ENCODE data around the gene FLT3. TPM values are rescaled to one million over a fixed set of nuclear protein-coding genes. Genes with fewer than 3 reads are reported as not detected.
A peak's percentile ranks its signal among the peaks of the same experiment; 100 is the strongest.

FLT3 gene
- total RNA-seq, 1 donor from 2014 or later: 0.07 TPM

GRCh38 chr13:28052945-28053344 is 47.4 kb downstream of the FLT3 start:
- H3K27me3 Mint-ChIP-seq: no peaks in the 10 kb centered on the region
- H3K9me3 Mint-ChIP-seq: no peaks in the 10 kb centered on the region
- peaks cover 48% of the 10 kb centered on the region for H3K4me1 Mint-ChIP-seq
- ATAC-seq (ENCODE audit: low read depth): no peak
- ChIA-PET CTCF (no interaction called here), POLR2A (no interaction called here)
- no peak overlapping the region for H3K4me3 Mint-ChIP-seq
- intact Hi-C loops (cut with micrococcal nuclease): no loop called here
- no peak for DNase-seq
- no peak overlapping the region for H3K27ac Mint-ChIP-seq
- no peaks in the 10 kb centered on the region for H3K36me3 Mint-ChIP-seq (ENCODE audit: low read depth)
- TF ChIP-seq CTCF (IDR thresholded peaks at IDR 0.05): no peak

- peak overlapping the region; percentile 72 for H3K4me3 Mint-ChIP-seq
- no peak for TF ChIP-seq CTCF (IDR thresholded peaks at IDR 0.05)
- CTCF ChIA-PET: interaction anchor here (1.1 kb wide), 1 partner anchor 220 kb away, joined by 3 read pairs; no protein-coding TSS in a partner anchor
- intact Hi-C loops (cut with micrococcal nuclease): loop anchor here (1.0 to 10.0 kb wide), 9 partner anchors 7 to 665 kb away; partner anchors contain the start of genes LNX2, POLR1D, POMP and SLC46A3
- H3K27me3 Mint-ChIP-seq: no peaks in the 10 kb centered on the region
- no peaks in the 10 kb centered on the region for H3K36me3 Mint-ChIP-seq (ENCODE audit: low read depth)
- H3K27ac Mint-ChIP-seq: peak overlapping the region; percentile 93
- POLR2A ChIA-PET: interaction anchor here (0.6 to 2.7 kb wide), 3 partner anchors 36 to 799 kb away, joined by 4 to 22 read pairs (median 7); partner anchors contain the start of genes PAN3 and RPL21
- ATAC-seq (ENCODE audit: low read depth): no peak
- peaks cover 47% of the 10 kb centered on the region for H3K4me1 Mint-ChIP-seq
- no peaks in the 10 kb centered on the region for H3K9me3 Mint-ChIP-seq
- DNase-seq: no peak
Observed at GRCh38 chr13:28049880-28050875, 50.2 kb downstream of the FLT3 start.

GRCh38 chr13:28049215-28049614 is 51.2 kb downstream of the FLT3 start:
- ChIA-PET POLR2A (interaction anchor here (0.5 to 2.7 kb wide), 3 partner anchors 90 to 798 kb away, joined by 4 to 22 read pairs (median 11); partner anchors contain the start of genes PAN3 and RPL21), CTCF (interaction anchor here (1.1 kb wide), 1 partner anchor 219 kb away, joined by 3 read pairs; no protein-coding TSS in a partner anchor)
- H3K36me3 Mint-ChIP-seq (ENCODE audit: low read depth): no peaks in the 10 kb centered on the region
- peak; percentile 16 for ATAC-seq (ENCODE audit: low read depth)
- TF ChIP-seq CTCF (IDR thresholded peaks at IDR 0.05): no peak
- H3K4me1 Mint-ChIP-seq: peaks cover 56% of the 10 kb centered on the region
- H3K27me3 Mint-ChIP-seq: no peaks in the 10 kb centered on the region
- peak overlapping the region; percentile 93 for H3K27ac Mint-ChIP-seq
- H3K9me3 Mint-ChIP-seq: no peaks in the 10 kb centered on the region
- H3K4me3 Mint-ChIP-seq: peak overlapping the region; percentile 72
- intact Hi-C loops (cut with micrococcal nuclease): loop anchor here (1.0 to 10.0 kb wide), 9 partner anchors 8 to 666 kb away; partner anchors contain the start of genes LNX2, POLR1D, POMP and SLC46A3
- DNase-seq: no peak

- intact Hi-C loops (cut with micrococcal nuclease): loop anchor here (1.0 to 10.0 kb wide), 9 partner anchors 9 to 666 kb away; partner anchors contain the start of genes LNX2, POLR1D, POMP and SLC46A3
- peak overlapping the region; percentile 72 for H3K4me3 Mint-ChIP-seq
- POLR2A ChIA-PET: interaction anchor here (0.5 to 2.7 kb wide), 3 partner anchors 9 to 589 kb away, joined by 4 to 22 read pairs (median 11); partner anchors contain the start of gene PAN3
- H3K27me3 Mint-ChIP-seq: no peaks in the 10 kb centered on the region
- no peak for TF ChIP-seq CTCF (IDR thresholded peaks at IDR 0.05)
- ATAC-seq (ENCODE audit: low read depth): peak; percentile 4
- no peaks in the 10 kb centered on the region for H3K9me3 Mint-ChIP-seq
- DNase-seq: no peak
- H3K36me3 Mint-ChIP-seq (ENCODE audit: low read depth): no peaks in the 10 kb centered on the region
- CTCF ChIA-PET: no interaction called here
- H3K4me1 Mint-ChIP-seq: peaks cover 60% of the 10 kb centered on the region
- peak overlapping the region; percentile 93 for H3K27ac Mint-ChIP-seq
Observed at GRCh38 chr13:28048768-28049167, 51.6 kb downstream of the FLT3 start.
